Ovary (tissue), 3 donors: ENCODE measurements around the gene ZNG1B.
"Not testable (repeated sequence)": the region's sequence is repeated elsewhere in the genome, so short reads cannot be mapped to it uniquely, and the experiment has no call there.

Source experiments
- EP300 ChIP-seq: sonication (generic); formaldehyde crosslinking; IDR thresholded peaks from one replicate; pipeline ENCODE4 v1.6.1; 2017; ENCODE audit warnings: antibody characterized with exemption
- POLR2A ChIP-seq: fragments of 450-650 bp; IDR thresholded peaks from one replicate; pipeline ENCODE4 v1.6.1; 2017; ENCODE audit warnings: antibody characterized with exemption, mild to moderate bottlenecking, moderate library complexity
- TF ChIP-seq, protein P1 (sequence below), 3 donors: fragments of 450-650 bp in 2 of 3; fragments of 200-600 bp in 1 of 3; IDR thresholded peaks; one replicate each; pipeline versions ENCODE4 v1.5.1 to v1.8.0; 2016 to 2022; ENCODE audit warnings: antibody characterized with exemption in 3 of 3, mild to moderate bottlenecking in 1 of 3
- donor health status: DM: no; HTN: no; CAD: no.

DNA sequence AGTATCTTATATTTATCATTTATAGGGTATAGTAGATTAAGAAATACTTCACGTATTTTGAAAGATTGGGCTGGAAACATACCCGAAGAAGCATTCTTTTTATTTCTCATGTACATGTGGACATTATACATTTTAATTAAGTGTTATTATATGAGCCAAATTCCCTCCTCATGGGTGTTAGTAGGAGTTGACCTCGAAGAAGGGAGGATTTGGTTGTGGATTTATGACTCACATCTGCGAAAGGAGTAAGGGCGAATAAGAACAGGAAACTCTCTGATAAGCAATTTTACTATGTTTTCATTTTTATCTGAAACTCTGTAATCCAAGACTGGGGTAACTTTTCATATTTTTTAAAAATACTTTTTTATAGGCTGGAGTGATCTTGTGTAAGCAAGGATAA is 84.0 kb downstream of the ZNG1B start:
- TF ChIP-seq, protein P1, sequence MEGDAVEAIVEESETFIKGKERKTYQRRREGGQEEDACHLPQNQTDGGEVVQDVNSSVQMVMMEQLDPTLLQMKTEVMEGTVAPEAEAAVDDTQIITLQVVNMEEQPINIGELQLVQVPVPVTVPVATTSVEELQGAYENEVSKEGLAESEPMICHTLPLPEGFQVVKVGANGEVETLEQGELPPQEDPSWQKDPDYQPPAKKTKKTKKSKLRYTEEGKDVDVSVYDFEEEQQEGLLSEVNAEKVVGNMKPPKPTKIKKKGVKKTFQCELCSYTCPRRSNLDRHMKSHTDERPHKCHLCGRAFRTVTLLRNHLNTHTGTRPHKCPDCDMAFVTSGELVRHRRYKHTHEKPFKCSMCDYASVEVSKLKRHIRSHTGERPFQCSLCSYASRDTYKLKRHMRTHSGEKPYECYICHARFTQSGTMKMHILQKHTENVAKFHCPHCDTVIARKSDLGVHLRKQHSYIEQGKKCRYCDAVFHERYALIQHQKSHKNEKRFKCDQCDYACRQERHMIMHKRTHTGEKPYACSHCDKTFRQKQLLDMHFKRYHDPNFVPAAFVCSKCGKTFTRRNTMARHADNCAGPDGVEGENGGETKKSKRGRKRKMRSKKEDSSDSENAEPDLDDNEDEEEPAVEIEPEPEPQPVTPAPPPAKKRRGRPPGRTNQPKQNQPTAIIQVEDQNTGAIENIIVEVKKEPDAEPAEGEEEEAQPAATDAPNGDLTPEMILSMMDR (IDR thresholded peaks at IDR 0.05) = not testable (repeated sequence)
- TF ChIP-seq POLR2A, EP300: not testable (repeated sequence)
